ENCODE results near the gene MPZL2.

DNA sequence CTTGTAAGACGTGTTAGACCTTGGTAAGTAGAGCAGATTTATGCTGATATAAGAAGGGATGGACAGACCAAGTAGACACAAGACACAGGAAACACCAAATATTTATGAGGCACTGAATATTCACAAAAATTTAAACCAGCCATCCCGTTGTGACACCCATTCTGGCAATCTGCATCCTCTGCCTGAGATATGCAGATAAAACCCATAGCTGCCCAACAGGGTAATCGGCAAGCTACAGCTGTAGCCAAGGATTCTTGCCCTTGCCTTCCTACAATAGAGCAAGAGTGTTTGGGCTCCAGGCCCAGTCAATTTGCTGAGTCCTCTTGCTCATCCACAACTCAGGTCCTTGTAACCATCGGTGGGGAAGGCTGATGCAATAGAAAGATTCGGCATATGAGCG, 18.5 kb upstream of the MPZL2 start:
- no peak for TF ChIP-seq CTCF (conservative IDR thresholded peaks at IDR 0.05; ENCODE audit: low read length)
- no peak for TF ChIP-seq EZH2phosphoT487 (IDR thresholded peaks at IDR 0.05; ENCODE audit: borderline replicate concordance)

Data from Loucy (cell line).